ENCODE data around the gene GINS1.
"Not testable (repeated sequence)": the region's sequence is repeated elsewhere in the genome, so short reads cannot be mapped to it uniquely, and the experiment has no call there.

GINS1 gene

DNA sequence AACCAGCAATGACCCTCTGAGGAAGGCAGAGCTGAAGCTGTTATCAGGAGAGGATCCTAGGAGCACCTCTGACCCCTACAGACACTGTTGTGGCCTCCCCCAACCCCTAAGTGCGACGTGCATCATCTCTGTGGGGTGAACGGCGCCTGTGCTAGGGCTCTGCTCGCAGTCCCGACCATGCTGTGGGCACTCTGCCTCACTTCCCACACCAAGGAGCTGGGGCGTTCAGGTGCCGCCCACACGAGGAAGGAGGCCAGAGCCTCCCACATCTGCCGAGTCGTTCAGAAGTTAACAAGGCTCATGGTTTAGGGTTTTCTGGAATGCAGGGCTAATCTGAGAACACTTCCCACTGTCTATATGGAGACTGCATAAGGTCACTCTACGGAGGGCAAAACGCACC, 62.1 kb downstream of the GINS1 start:
- H3K9ac ChIP-seq (ENCODE audit: low read length) = no peak overlapping the region
- DNase-seq = no peak
- H2BK12ac ChIP-seq (ENCODE audit: low read length) = no peak overlapping the region
- H3K79me2 ChIP-seq (ENCODE audit: control insufficient read depth, insufficient read depth, low read length, poor library complexity) = no peaks in the 10 kb centered on the region
- no peaks in the 10 kb centered on the region for H3K79me1 ChIP-seq (ENCODE audit: low read length)
- H2AFZ ChIP-seq (ENCODE audit: insufficient read depth, low read length, poor library complexity) = no peak overlapping the region
- no peaks in the 10 kb centered on the region for H3K9me3 ChIP-seq (ENCODE audit: insufficient read depth, low read depth, low read length)
- WGBS (ENCODE audit: extremely low coverage, insufficient coverage, insufficient read length) = no CpG with 5 or more reads among the region's 13 CpGs
- H3K4me3 ChIP-seq (ENCODE audit: low read depth, low read length) = no peak overlapping the region
- H3K14ac ChIP-seq (ENCODE audit: low read length) = no peak overlapping the region
- H3K36me3 ChIP-seq (ENCODE audit: control insufficient read depth in 1 of 2, insufficient read depth in 2 of 2, low read length in 2 of 2) = peaks cover 45 to 55% of the 10 kb centered on the region in 2 experiments
- no peak overlapping the region for H3K27ac ChIP-seq (ENCODE audit: low read depth, low read length)
- H3K4ac ChIP-seq (ENCODE audit: low read depth, low read length) = no peak overlapping the region
- no peak overlapping the region for H3K18ac ChIP-seq (ENCODE audit: low read length)
- no peak overlapping the region for H3K4me2 ChIP-seq (ENCODE audit: low read length)
- H4K12ac ChIP-seq (ENCODE audit: low read depth, low read length) = no peak overlapping the region
- H3K23ac ChIP-seq (ENCODE audit: low read length) = no peak overlapping the region
- no peak overlapping the region for H4K91ac ChIP-seq (ENCODE audit: low read depth, low read length)
- no peak overlapping the region for H2AK5ac ChIP-seq (ENCODE audit: low read length)
- H2BK5ac ChIP-seq (ENCODE audit: low read depth, low read length, poor library complexity) = no peak overlapping the region
- H3K27me3 ChIP-seq (ENCODE audit: insufficient read depth, low read length) = no peaks in the 10 kb centered on the region
- H2BK120ac ChIP-seq (ENCODE audit: insufficient read depth, low read length, poor library complexity) = no peak overlapping the region
- no peak overlapping the region for H4K8ac ChIP-seq (ENCODE audit: low read depth, low read length)
- H3K4me1 ChIP-seq (ENCODE audit: control insufficient read depth in 1 of 2, insufficient read depth in 2 of 2, low read length in 2 of 2) = no peaks in the 10 kb centered on the region

DNA sequence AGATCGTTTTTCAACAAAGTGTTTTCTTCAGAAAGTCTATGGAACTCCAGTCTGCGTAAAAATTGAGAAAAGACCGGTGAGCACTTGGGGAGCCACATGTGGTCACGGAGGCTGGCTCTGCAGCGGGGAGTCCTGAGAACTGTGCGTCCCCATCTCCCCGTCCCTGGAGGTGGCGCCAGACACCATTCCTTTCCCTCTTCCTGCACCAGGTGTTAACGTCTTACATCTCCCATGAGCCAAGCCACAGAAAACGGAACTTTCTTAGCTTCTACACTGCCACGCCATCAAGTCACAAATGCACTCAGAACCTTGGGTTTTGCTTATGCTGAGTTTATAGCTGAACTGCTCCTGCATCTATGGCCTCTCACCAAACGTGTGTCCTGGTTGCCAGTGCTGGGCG, 62.6 kb downstream of the GINS1 start:
- no CpG with 5 or more reads among the region's 13 CpGs for WGBS (ENCODE audit: extremely low coverage, insufficient coverage, insufficient read length)
- Histone ChIP-seq H3K27me3 (ENCODE audit: insufficient read depth, low read length) (no peaks in the 10 kb centered on the region), H3K9me3 (ENCODE audit: insufficient read depth, low read depth, low read length) (no peaks in the 10 kb centered on the region), H3K23ac (ENCODE audit: low read length) (no peak overlapping the region), H3K18ac (ENCODE audit: low read length) (no peak overlapping the region), H2BK120ac (ENCODE audit: insufficient read depth, low read length, poor library complexity) (no peak overlapping the region), H4K8ac (ENCODE audit: low read depth, low read length) (no peak overlapping the region), H2BK12ac (ENCODE audit: low read length) (no peak overlapping the region), H3K79me2 (ENCODE audit: control insufficient read depth, insufficient read depth, low read length, poor library complexity) (no peaks in the 10 kb centered on the region), H2AK5ac (ENCODE audit: low read length) (no peak overlapping the region), H3K4me1 (ENCODE audit: control insufficient read depth in 1 of 2, insufficient read depth in 2 of 2, low read length in 2 of 2) (no peaks in the 10 kb centered on the region), H3K9ac (ENCODE audit: low read length) (no peak overlapping the region), H3K4ac (ENCODE audit: low read depth, low read length) (no peak overlapping the region), H2BK5ac (ENCODE audit: low read depth, low read length, poor library complexity) (no peak overlapping the region), H3K36me3 (ENCODE audit: control insufficient read depth in 1 of 2, insufficient read depth in 2 of 2, low read length in 2 of 2) (peaks cover 41 to 50% of the 10 kb centered on the region in 2 experiments), H3K4me3 (ENCODE audit: low read depth, low read length) (no peak overlapping the region), H4K91ac (ENCODE audit: low read depth, low read length) (no peak overlapping the region), H3K79me1 (ENCODE audit: low read length) (no peaks in the 10 kb centered on the region), H2AFZ (ENCODE audit: insufficient read depth, low read length, poor library complexity) (no peak overlapping the region), H3K4me2 (ENCODE audit: low read length) (no peak overlapping the region), H3K27ac (ENCODE audit: low read depth, low read length) (no peak overlapping the region), H4K12ac (ENCODE audit: low read depth, low read length) (no peak overlapping the region), H3K14ac (ENCODE audit: low read length) (no peak overlapping the region)
- peak in 1 of 2 donors; percentile 4 for DNase-seq

DNA sequence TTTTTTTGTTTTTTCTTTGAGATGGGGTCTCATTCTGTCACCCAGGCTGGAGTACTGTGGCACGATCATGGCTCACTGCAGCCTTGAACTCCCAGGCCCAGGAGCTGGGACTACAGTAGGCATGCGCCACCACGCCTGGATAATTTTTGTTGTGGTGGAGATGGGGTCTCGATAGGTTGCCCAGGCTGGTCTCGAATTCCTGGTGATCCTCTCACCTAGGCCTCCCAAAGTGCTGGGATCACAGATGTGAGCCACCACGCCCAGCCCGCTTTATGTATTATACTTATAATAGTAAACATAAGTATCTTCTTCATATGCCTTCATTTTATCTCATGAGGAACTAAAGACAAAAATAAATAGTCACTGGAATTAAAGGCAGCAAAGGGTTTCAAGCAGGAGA, 63.5 kb downstream of the GINS1 start:
- Histone ChIP-seq H4K8ac (ENCODE audit: low read depth, low read length) (no peak overlapping the region), H3K4me2 (ENCODE audit: low read length) (no peak overlapping the region)

GRCh38 chr20:25473297-25473696, 65.8 kb downstream of the GINS1 start:
- H3K23ac ChIP-seq (ENCODE audit: low read length); H3K18ac ChIP-seq (ENCODE audit: low read length); H3K9me3 ChIP-seq (ENCODE audit: insufficient read depth, low read depth, low read length); H3K4me2 ChIP-seq (ENCODE audit: low read length); H3K4me1 ChIP-seq (ENCODE audit: control insufficient read depth in 1 of 2, insufficient read depth in 2 of 2, low read length in 2 of 2); H4K91ac ChIP-seq (ENCODE audit: low read depth, low read length); H2BK12ac ChIP-seq (ENCODE audit: low read length); H2BK120ac ChIP-seq (ENCODE audit: insufficient read depth, low read length, poor library complexity); H3K14ac ChIP-seq (ENCODE audit: low read length); H3K27ac ChIP-seq (ENCODE audit: low read depth, low read length); H2AK5ac ChIP-seq (ENCODE audit: low read length); H3K79me1 ChIP-seq (ENCODE audit: low read length); H2AFZ ChIP-seq (ENCODE audit: insufficient read depth, low read length, poor library complexity); H3K4ac ChIP-seq (ENCODE audit: low read depth, low read length); H4K12ac ChIP-seq (ENCODE audit: low read depth, low read length); DNase-seq; H4K8ac ChIP-seq (ENCODE audit: low read depth, low read length); H3K27me3 ChIP-seq (ENCODE audit: insufficient read depth, low read length); H3K4me3 ChIP-seq (ENCODE audit: low read depth, low read length); H2BK5ac ChIP-seq (ENCODE audit: low read depth, low read length, poor library complexity); H3K79me2 ChIP-seq (ENCODE audit: control insufficient read depth, insufficient read depth, low read length, poor library complexity); H3K9ac ChIP-seq (ENCODE audit: low read length): not testable (repeated sequence)
- WGBS (ENCODE audit: extremely low coverage, insufficient coverage, insufficient read length) = no CpG with 5 or more reads among the region's 2 CpGs
- peaks cover 49 to 51% of the 10 kb centered on the region in 2 experiments for H3K36me3 ChIP-seq (ENCODE audit: control insufficient read depth in 1 of 2, insufficient read depth in 2 of 2, low read length in 2 of 2)

More for the DNA sequence above, 63.5 kb downstream of the GINS1 start:
- no peak overlapping the region for H3K18ac ChIP-seq (ENCODE audit: low read length)
- H2BK5ac ChIP-seq (ENCODE audit: low read depth, low read length, poor library complexity) = no peak overlapping the region
- no peak overlapping the region for H3K14ac ChIP-seq (ENCODE audit: low read length)
- H3K36me3 ChIP-seq (ENCODE audit: control insufficient read depth in 1 of 2, insufficient read depth in 2 of 2, low read length in 2 of 2) = peaks cover 40 to 49% of the 10 kb centered on the region in 2 experiments
- H3K4me1 ChIP-seq (ENCODE audit: control insufficient read depth in 1 of 2, insufficient read depth in 2 of 2, low read length in 2 of 2) = no peaks in the 10 kb centered on the region
- no peaks in the 10 kb centered on the region for H3K79me2 ChIP-seq (ENCODE audit: control insufficient read depth, insufficient read depth, low read length, poor library complexity)
- H3K9me3 ChIP-seq (ENCODE audit: insufficient read depth, low read depth, low read length) = no peaks in the 10 kb centered on the region
- H3K9ac ChIP-seq (ENCODE audit: low read length) = no peak overlapping the region
- no CpG with 5 or more reads among the region's 7 CpGs for WGBS (ENCODE audit: extremely low coverage, insufficient coverage, insufficient read length)
- no peak overlapping the region for H4K12ac ChIP-seq (ENCODE audit: low read depth, low read length)
- H3K4ac ChIP-seq (ENCODE audit: low read depth, low read length) = no peak overlapping the region
- H2AK5ac ChIP-seq (ENCODE audit: low read length) = no peak overlapping the region
- H2AFZ ChIP-seq (ENCODE audit: insufficient read depth, low read length, poor library complexity) = no peak overlapping the region
- no peak overlapping the region for H2BK120ac ChIP-seq (ENCODE audit: insufficient read depth, low read length, poor library complexity)
- H2BK12ac ChIP-seq (ENCODE audit: low read length) = no peak overlapping the region
- H3K4me3 ChIP-seq (ENCODE audit: low read depth, low read length) = no peak overlapping the region
- no peaks in the 10 kb centered on the region for H3K27me3 ChIP-seq (ENCODE audit: insufficient read depth, low read length)
- DNase-seq = no peak
- H3K79me1 ChIP-seq (ENCODE audit: low read length) = no peaks in the 10 kb centered on the region
- H3K23ac ChIP-seq (ENCODE audit: low read length) = no peak overlapping the region
- no peak overlapping the region for H3K27ac ChIP-seq (ENCODE audit: low read depth, low read length)
- H4K91ac ChIP-seq (ENCODE audit: low read depth, low read length) = no peak overlapping the region
